Mesendoderm (in vitro differentiated cells): ENCODE results near the gene IL7R.

Experiments used
- DNase-seq: peaks from one replicate; pipeline ENCODE4 v3.0.0; 2013
- H2AK5ac ChIP-seq: 2 replicates; pipeline ENCODE4 v1.6.1; 2013; ENCODE audit warnings: low read length, inconsistent platforms
- H2BK120ac ChIP-seq: 2 replicates; pipeline ENCODE4 v1.6.1; 2013; ENCODE audit warnings: low read depth, mild to moderate bottlenecking, low read length, moderate library complexity, mixed read lengths
- H2BK15ac ChIP-seq: replicated peaks from 2 replicates; pipeline ENCODE4 v1.6.1; 2013; ENCODE audit warnings: low read depth, mild to moderate bottlenecking, moderate library complexity
- H2BK5ac ChIP-seq: 2 replicates; pipeline ENCODE4 v1.6.1; 2013; ENCODE audit warnings: low read length, inconsistent platforms
- H3K18ac ChIP-seq: 2 replicates; pipeline ENCODE4 v1.6.1; 2013; ENCODE audit warnings: mild to moderate bottlenecking, low read length, mixed read lengths
- H3K23ac ChIP-seq: one replicate; pipeline ENCODE4 v1.6.1; 2013; ENCODE audit warnings: low read length
- H3K27ac ChIP-seq: 2 replicates; pipeline ENCODE4 v1.5.1; 2013; ENCODE audit warnings: low read depth, mild to moderate bottlenecking, inconsistent platforms, low read length, moderate library complexity
- H3K27me3 ChIP-seq: 2 replicates; pipeline ENCODE4 v1.6.1; 2013; ENCODE audit warnings: low read length, control low read depth, mild to moderate bottlenecking, inconsistent platforms; ENCODE audit not compliant: insufficient read depth, poor library complexity
- H3K36me3 ChIP-seq: 2 replicates; pipeline ENCODE4 v1.6.1; 2013; ENCODE audit warnings: low read length, inconsistent platforms; ENCODE audit not compliant: control insufficient read depth, insufficient read depth
- H3K4ac ChIP-seq: one replicate; pipeline ENCODE4 v1.6.1; 2013; ENCODE audit warnings: low read depth, mild to moderate bottlenecking, low read length, moderate library complexity
- H3K4me1 ChIP-seq: 2 replicates; pipeline ENCODE4 v1.6.1; 2013; ENCODE audit warnings: low read depth, low read length, inconsistent platforms; ENCODE audit not compliant: control insufficient read depth
- H3K4me2 ChIP-seq: 2 replicates; pipeline ENCODE4 v1.6.1; 2013; ENCODE audit warnings: low read length
- H3K4me3 ChIP-seq: 2 replicates; pipeline ENCODE4 v1.5.1; 2013; ENCODE audit warnings: mild to moderate bottlenecking, low read length
- H3K56ac ChIP-seq: one replicate; pipeline ENCODE4 v1.6.1; 2013; ENCODE audit warnings: low read length
- H3K79me1 ChIP-seq: 2 replicates; pipeline ENCODE4 v1.6.1; 2013; ENCODE audit warnings: low read length, inconsistent platforms
- H3K79me2 ChIP-seq: 2 replicates; pipeline ENCODE4 v1.6.1; 2013; ENCODE audit warnings: mild to moderate bottlenecking, low read length; ENCODE audit not compliant: control insufficient read depth, insufficient read depth
- H3K9ac ChIP-seq: 2 replicates; pipeline ENCODE4 v1.6.1; 2013; ENCODE audit warnings: low read length, inconsistent platforms
- H4K5ac ChIP-seq: one replicate; pipeline ENCODE4 v1.6.1; 2013; ENCODE audit warnings: low read length
- H4K8ac ChIP-seq: one replicate; pipeline ENCODE4 v1.6.1; 2013; ENCODE audit warnings: low read depth, mild to moderate bottlenecking, control low read depth, low read length, moderate library complexity
- WGBS: extraction: QIAGEN DNeasy Blood & Tissue Kit; methylation state at CpG from one replicate; pipeline ENCODE4 v1.1.7; 2013; ENCODE audit warnings: low lambda C conversion rate, missing lambda C conversion rate; ENCODE audit not compliant: insufficient coverage; ENCODE audit errors: extremely low coverage; 5-methylcytosine and 5-hydroxymethylcytosine counted together

The IL7R gene

GRCh38 chr5:35908228-35908627 is 51.5 kb downstream of the IL7R start:
- Histone ChIP-seq H3K23ac (no peak overlapping the region), H3K27me3 (no peaks in the 10 kb centered on the region), H3K4ac (no peak overlapping the region), H3K4me1 (peaks cover 2% of the 10 kb centered on the region), H3K9ac (no peak overlapping the region), H3K4me3 (no peak overlapping the region), H3K27ac (peak overlapping the region; percentile 70), H2BK5ac (peak overlapping the region; percentile 54), H3K56ac (no peak overlapping the region), H2BK15ac (peak overlapping the region; percentile 36), H3K79me2 (no peaks in the 10 kb centered on the region), H2AK5ac (no peak overlapping the region), H3K18ac (peak overlapping the region; percentile 70), H3K36me3 (no peaks in the 10 kb centered on the region), H3K4me2 (no peak overlapping the region), H4K5ac (no peak overlapping the region), H2BK120ac (no peak overlapping the region), H4K8ac (no peak overlapping the region), H3K79me1 (no peaks in the 10 kb centered on the region)
- no peak for DNase-seq
- WGBS, result no CpG with 5 or more reads among the region's 1 CpG

GRCh38 chr5:35908814-35909213 is 52.1 kb downstream of the IL7R start:
- no peaks in the 10 kb centered on the region for H3K27me3 ChIP-seq
- no peak overlapping the region for H3K9ac ChIP-seq
- no peak overlapping the region for H4K8ac ChIP-seq
- peak overlapping the region; percentile 37 for H3K4me2 ChIP-seq
- peak; percentile 89 for DNase-seq
- H4K5ac ChIP-seq, result no peak overlapping the region
- no peaks in the 10 kb centered on the region for H3K79me2 ChIP-seq
- H2BK15ac ChIP-seq, result no peak overlapping the region
- H2AK5ac ChIP-seq, result no peak overlapping the region
- H3K4me3 ChIP-seq, result no peak overlapping the region
- peaks cover 2% of the 10 kb centered on the region for H3K4me1 ChIP-seq
- no peaks in the 10 kb centered on the region for H3K36me3 ChIP-seq
- peak overlapping the region; percentile 70 for H3K18ac ChIP-seq
- H3K4ac ChIP-seq, result no peak overlapping the region
- no peak overlapping the region for H2BK120ac ChIP-seq
- peak overlapping the region; percentile 70 for H3K27ac ChIP-seq
- no peak overlapping the region for H3K56ac ChIP-seq
- no peaks in the 10 kb centered on the region for H3K79me1 ChIP-seq
- H2BK5ac ChIP-seq, result peak overlapping the region; percentile 54
- H3K23ac ChIP-seq, result no peak overlapping the region

- Histone ChIP-seq H3K18ac (no peak overlapping the region), H3K9ac (no peak overlapping the region), H4K8ac (no peak overlapping the region), H3K36me3 (no peaks in the 10 kb centered on the region), H3K4ac (no peak overlapping the region), H2BK15ac (no peak overlapping the region), H3K27me3 (peaks cover 1% of the 10 kb centered on the region), H3K27ac (no peak overlapping the region), H3K79me2 (no peaks in the 10 kb centered on the region), H3K23ac (no peak overlapping the region), H3K56ac (no peak overlapping the region), H3K4me1 (no peaks in the 10 kb centered on the region), H2AK5ac (no peak overlapping the region), H4K5ac (no peak overlapping the region), H2BK120ac (no peak overlapping the region), H3K4me3 (no peak overlapping the region), H3K4me2 (no peak overlapping the region), H2BK5ac (no peak overlapping the region), H3K79me1 (no peaks in the 10 kb centered on the region)
- no CpG with 5 or more reads among the region's 4 CpGs for WGBS
- no peak for DNase-seq
Measured at GRCh38 chr5:35919191-35919590, 62.5 kb downstream of the IL7R start.

- H4K5ac ChIP-seq, result no peak overlapping the region
- no peak overlapping the region for H3K4me2 ChIP-seq
- H3K9ac ChIP-seq, result no peak overlapping the region
- no peak overlapping the region for H4K8ac ChIP-seq
- no peak overlapping the region for H2BK120ac ChIP-seq
- H3K4ac ChIP-seq, result no peak overlapping the region
- no peaks in the 10 kb centered on the region for H3K4me1 ChIP-seq
- no CpG with 5 or more reads among the region's 11 CpGs for WGBS
- no peak overlapping the region for H3K18ac ChIP-seq
- no peak overlapping the region for H3K56ac ChIP-seq
- no peak overlapping the region for H2BK15ac ChIP-seq
- H2BK5ac ChIP-seq, result no peak overlapping the region
- H3K4me3 ChIP-seq, result no peak overlapping the region
- no peaks in the 10 kb centered on the region for H3K79me2 ChIP-seq
- no peak overlapping the region for H2AK5ac ChIP-seq
- peak; percentile 32 for DNase-seq
- H3K27ac ChIP-seq, result no peak overlapping the region
- no peaks in the 10 kb centered on the region for H3K79me1 ChIP-seq
- H3K23ac ChIP-seq, result no peak overlapping the region
- no peaks in the 10 kb centered on the region for H3K36me3 ChIP-seq
- peaks cover 5% of the 10 kb centered on the region for H3K27me3 ChIP-seq
Measured at GRCh38 chr5:35920890-35921289, 64.2 kb downstream of the IL7R start.

- no CpG with 5 or more reads among the region's 5 CpGs for WGBS
- H2BK15ac ChIP-seq, result no peak overlapping the region
Measured at GRCh38 chr5:35921930-35922329, 65.2 kb downstream of the IL7R start.

GRCh38 chr5:35922468-35922867 is 65.8 kb downstream of the IL7R start:
- Histone ChIP-seq H2BK5ac (no peak overlapping the region), H3K4me2 (no peak overlapping the region), H3K56ac (no peak overlapping the region), H3K27ac (no peak overlapping the region), H4K5ac (no peak overlapping the region), H3K18ac (no peak overlapping the region), H3K79me2 (no peaks in the 10 kb centered on the region), H4K8ac (no peak overlapping the region), H3K4me3 (no peak overlapping the region), H3K4ac (no peak overlapping the region), H3K9ac (no peak overlapping the region), H2BK120ac (no peak overlapping the region), H3K27me3 (peaks cover 5% of the 10 kb centered on the region), H2AK5ac (no peak overlapping the region), H3K23ac (no peak overlapping the region), H3K36me3 (no peaks in the 10 kb centered on the region), H3K4me1 (no peaks in the 10 kb centered on the region), H2BK15ac (no peak overlapping the region), H3K79me1 (no peaks in the 10 kb centered on the region)
- DNase-seq, result no peak
- WGBS, result no CpG with 5 or more reads among the region's 7 CpGs

More at GRCh38 chr5:35921930-35922329, 65.2 kb downstream of the IL7R start:
- H3K79me2 ChIP-seq, result no peaks in the 10 kb centered on the region
- no peak for DNase-seq
- no peak overlapping the region for H3K9ac ChIP-seq
- H4K8ac ChIP-seq, result no peak overlapping the region
- peaks cover 5% of the 10 kb centered on the region for H3K27me3 ChIP-seq
- no peak overlapping the region for H3K56ac ChIP-seq
- H2BK5ac ChIP-seq, result no peak overlapping the region
- no peak overlapping the region for H3K18ac ChIP-seq
- H3K79me1 ChIP-seq, result no peaks in the 10 kb centered on the region
- no peaks in the 10 kb centered on the region for H3K36me3 ChIP-seq
- H2AK5ac ChIP-seq, result no peak overlapping the region
- no peak overlapping the region for H3K27ac ChIP-seq
- H4K5ac ChIP-seq, result no peak overlapping the region
- H3K4ac ChIP-seq, result no peak overlapping the region
- no peaks in the 10 kb centered on the region for H3K4me1 ChIP-seq
- H3K23ac ChIP-seq, result no peak overlapping the region
- H3K4me3 ChIP-seq, result no peak overlapping the region
- no peak overlapping the region for H3K4me2 ChIP-seq
- no peak overlapping the region for H2BK120ac ChIP-seq
